GM06990 (cell line): ENCODE results near the gene SEMA3C.

ENCODE experiments used
- DNase-seq: peaks from one replicate; pipeline ENCODE4 v3.0.0-alpha.2; 2011; ENCODE audit not compliant: insufficient read length; ENCODE audit errors: extremely low read depth
- H3K27me3 ChIP-seq: replicated peaks from 2 replicates; pipeline ENCODE4 v1.6.0; 2011; ENCODE audit warnings: low read length; ENCODE audit not compliant: control insufficient read depth, insufficient read depth
- H3K36me3 ChIP-seq: 2 replicates; pipeline ENCODE4 v1.5.1; 2011; ENCODE audit warnings: low read length; ENCODE audit not compliant: control insufficient read depth, insufficient read depth
- H3K4me3 ChIP-seq: replicated peaks from 2 replicates; pipeline ENCODE4 v1.5.1; 2011; ENCODE audit warnings: low read depth, mild to moderate bottlenecking, control low read depth, low read length
- TF ChIP-seq, protein P1 (sequence below): IDR thresholded peaks from 2 replicates; pipeline ENCODE4 v1.5.1; 2011; ENCODE audit warnings: low read length, control low read depth, mild to moderate bottlenecking, inconsistent platforms; ENCODE audit not compliant: insufficient read depth, poor library complexity, severe bottlenecking

The SEMA3C gene

DNA sequence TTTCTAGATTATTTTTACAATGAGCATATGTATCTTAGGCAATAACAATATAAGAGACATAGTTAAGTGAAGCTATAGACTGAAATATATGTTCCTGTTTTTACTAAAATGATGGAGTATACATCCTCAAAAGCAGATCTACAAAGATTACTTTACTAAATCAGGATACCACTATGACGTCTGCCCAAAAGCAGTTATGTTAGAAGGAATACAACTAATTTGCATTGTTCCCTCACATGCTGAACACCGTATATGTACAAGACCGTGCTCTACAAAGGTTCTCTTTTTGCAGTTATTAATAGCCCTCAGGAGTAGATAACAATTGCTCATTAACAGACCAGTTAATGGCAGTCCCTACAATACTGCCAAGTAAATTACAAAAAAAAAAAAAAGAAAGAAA lies 143.0 kb downstream of the SEMA3C start:
- Histone ChIP-seq H3K36me3 (no peaks in the 10 kb centered on the region), H3K4me3 (no peak overlapping the region), H3K27me3 (no peaks in the 10 kb centered on the region)
- no peak for DNase-seq
- TF ChIP-seq, protein P1, sequence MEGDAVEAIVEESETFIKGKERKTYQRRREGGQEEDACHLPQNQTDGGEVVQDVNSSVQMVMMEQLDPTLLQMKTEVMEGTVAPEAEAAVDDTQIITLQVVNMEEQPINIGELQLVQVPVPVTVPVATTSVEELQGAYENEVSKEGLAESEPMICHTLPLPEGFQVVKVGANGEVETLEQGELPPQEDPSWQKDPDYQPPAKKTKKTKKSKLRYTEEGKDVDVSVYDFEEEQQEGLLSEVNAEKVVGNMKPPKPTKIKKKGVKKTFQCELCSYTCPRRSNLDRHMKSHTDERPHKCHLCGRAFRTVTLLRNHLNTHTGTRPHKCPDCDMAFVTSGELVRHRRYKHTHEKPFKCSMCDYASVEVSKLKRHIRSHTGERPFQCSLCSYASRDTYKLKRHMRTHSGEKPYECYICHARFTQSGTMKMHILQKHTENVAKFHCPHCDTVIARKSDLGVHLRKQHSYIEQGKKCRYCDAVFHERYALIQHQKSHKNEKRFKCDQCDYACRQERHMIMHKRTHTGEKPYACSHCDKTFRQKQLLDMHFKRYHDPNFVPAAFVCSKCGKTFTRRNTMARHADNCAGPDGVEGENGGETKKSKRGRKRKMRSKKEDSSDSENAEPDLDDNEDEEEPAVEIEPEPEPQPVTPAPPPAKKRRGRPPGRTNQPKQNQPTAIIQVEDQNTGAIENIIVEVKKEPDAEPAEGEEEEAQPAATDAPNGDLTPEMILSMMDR = no peak

DNA sequence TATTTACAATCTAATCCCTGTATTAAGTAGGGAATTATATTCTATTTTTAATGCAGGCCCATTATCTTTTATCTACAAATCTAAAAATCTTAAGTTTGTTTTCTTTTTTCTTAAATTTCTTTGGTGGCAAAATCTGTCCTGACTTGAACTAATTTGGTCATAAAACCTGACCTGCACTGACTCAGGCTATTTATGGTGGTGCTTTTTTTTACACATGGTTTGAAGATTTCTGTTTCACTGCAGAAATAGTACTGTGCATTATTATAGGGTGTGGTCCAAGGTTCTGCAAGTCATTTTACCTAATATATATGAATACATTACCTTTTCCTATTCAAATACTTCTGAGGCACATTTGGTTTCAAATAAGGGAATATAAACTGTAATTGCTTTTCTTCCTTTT lies 143.4 kb downstream of the SEMA3C start:
- Histone ChIP-seq H3K4me3 (no peak overlapping the region), H3K27me3 (no peaks in the 10 kb centered on the region), H3K36me3 (no peaks in the 10 kb centered on the region)
- TF ChIP-seq, protein P1 = no peak
- DNase-seq = no peak

DNA sequence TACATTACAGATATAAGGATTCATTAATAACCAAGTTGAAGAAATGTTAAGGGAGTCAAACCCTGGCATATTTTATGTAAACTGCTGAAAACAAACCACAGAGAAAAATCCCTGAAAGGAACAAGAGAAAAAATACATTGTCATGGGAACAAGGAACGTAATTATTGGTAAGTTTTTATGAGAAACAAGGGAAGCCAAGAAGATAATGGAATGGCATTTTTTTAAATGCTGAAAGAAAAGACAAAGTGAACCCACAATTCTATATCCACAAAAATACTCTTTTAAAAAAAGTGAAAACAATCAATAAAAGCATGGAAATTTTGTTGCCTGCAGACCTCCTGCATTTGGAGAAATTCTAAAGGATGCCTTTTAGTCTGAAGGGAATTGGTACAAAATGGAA lies 144.0 kb downstream of the SEMA3C start:
- Histone ChIP-seq H3K4me3 (no peak overlapping the region), H3K27me3 (no peaks in the 10 kb centered on the region)
- TF ChIP-seq, protein P1 = no peak

DNA sequence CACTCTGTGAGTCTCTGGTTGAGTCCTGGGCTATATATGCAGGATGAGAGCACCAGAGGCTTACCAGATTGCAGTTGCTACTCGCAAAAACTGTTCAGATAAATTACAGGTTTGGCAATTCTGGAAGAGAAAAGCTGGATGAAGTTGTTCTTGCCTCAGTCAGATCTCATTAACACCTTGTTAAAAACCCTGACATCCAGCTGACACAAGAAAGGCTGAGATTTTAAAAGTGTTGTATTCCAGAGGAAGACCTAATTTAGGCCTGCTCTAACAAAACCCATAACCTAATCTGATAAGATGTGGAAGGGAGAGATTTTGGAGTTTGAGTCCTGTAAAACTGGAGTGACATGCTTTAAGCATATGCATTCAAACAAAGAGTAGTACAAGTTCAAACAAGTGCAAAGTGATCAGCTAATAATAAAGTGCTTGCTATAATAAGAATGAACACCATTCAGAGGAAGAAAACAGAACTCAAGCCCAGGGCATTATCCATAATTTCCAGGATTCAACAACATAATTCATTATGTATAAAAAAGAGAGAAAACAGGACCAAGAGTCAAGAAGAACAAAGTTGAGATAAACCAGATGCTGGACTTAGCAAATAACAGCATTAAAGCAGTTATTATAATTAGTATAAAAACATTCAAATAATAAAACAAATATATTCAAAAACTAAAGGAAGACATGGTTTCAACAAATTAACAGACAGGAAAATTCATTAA lies 144.9 kb downstream of the SEMA3C start:
- no peaks in the 10 kb centered on the region for H3K27me3 ChIP-seq
- no peaks in the 10 kb centered on the region for H3K36me3 ChIP-seq
- TF ChIP-seq, protein P1 = no peak
- DNase-seq = no peak
- H3K4me3 ChIP-seq = no peak overlapping the region

More for the DNA sequence above, 144.0 kb downstream of the SEMA3C start:
- no peaks in the 10 kb centered on the region for H3K36me3 ChIP-seq
- no peak for DNase-seq

DNA sequence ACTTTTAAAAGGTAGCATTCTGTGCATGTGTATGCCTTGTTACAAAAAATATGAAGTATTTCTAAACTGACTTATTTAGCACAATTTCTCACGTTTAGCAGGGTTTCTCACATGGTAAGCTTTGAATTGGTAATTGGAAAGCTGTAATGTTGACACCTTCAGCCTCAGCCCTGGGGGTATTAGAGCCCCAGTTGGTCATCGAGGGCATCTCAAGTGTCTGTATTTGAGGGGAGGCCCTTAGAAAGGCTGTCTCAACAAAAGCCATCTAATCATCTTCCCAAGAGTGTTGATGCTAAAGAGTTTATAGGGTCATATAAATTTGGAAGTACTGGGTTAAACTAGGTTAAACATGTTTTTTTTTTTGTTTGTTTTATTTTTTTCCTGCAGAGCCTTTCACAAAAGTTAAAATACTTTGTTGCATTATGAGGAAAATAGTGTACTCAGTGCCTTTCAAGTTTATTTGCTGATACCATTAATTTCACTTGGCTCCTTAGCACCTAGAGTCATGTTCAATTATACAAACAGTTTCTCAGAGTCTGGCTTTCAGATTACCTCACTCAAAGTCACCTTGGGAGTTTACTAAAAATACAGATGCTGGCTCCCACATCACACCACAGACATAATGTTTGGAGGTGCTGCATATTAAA lies 146.4 kb downstream of the SEMA3C start:
- H3K36me3 ChIP-seq = no peaks in the 10 kb centered on the region
- no peak for DNase-seq

More for the DNA sequence above, 146.4 kb downstream of the SEMA3C start:
- Histone ChIP-seq H3K4me3 (no peak overlapping the region), H3K27me3 (no peaks in the 10 kb centered on the region)
- TF ChIP-seq, protein P1 = no peak
